HepG2 (cell line): ENCODE results near the gene NHP2. TPM values are rescaled to one million over a fixed set of nuclear protein-coding genes. Genes with fewer than 3 reads are reported as not detected.

ENCODE experiments used
- ATAC-seq: fragments of 200-7000 bp; cut with Tn5 transposase; 3 replicates; pipeline ENCODE4 v1.9.1; 2020; ENCODE audit warnings: mild to moderate bottlenecking, moderate library complexity
- BruUV-seq: library from RNA; stranded (reverse); fragments of 400-500 nt; replicated peaks from 2 replicates; lab custom pipeline; 2021; lab: Mats Ljungman, UMichigan
- CTCF ChIA-PET: fragments of 300-600 bp; formaldehyde crosslinking; extraction: SDS; loops from one replicate; lab custom pipeline; 2021; ENCODE audit warnings: low total read pairs, inconsistent platforms, low intra/inter-chr PET ratio; lab: Yijun Ruan, JAX
- POLR2A ChIA-PET: fragments of 350-600 bp; sonication (Branson Sonifier 250); formaldehyde crosslinking; loops from one replicate; lab custom pipeline; 2020; ENCODE audit warnings: antibody characterized with exemption, inconsistent platforms; lab: Yijun Ruan, JAX
- DNase-seq: peaks from one replicate; pipeline ENCODE4 v3.0.0-alpha.2; 2015; ENCODE audit warnings: low spot score
- FAIRE-seq: peaks from 3 replicates; lab custom pipeline; 2011; peaks lifted over from hg19 to GRCh38; lab: Jason Lieb, UNC
- H2AFZ ChIP-seq: one replicate; pipeline ENCODE4 v1.6.1; 2011; ENCODE audit warnings: low read length, inconsistent platforms
- H3K27ac ChIP-seq: fragments of 300-600 bp; 3 replicates; pipeline ENCODE4 v1.8.0; 2011; ENCODE audit warnings: mixed run types, mild to moderate bottlenecking, mixed read lengths, low read length, inconsistent platforms; ENCODE audit not compliant: insufficient read depth; ENCODE audit errors: extremely low read length
- H3K27me3 ChIP-seq, 2 experiments: fragments of 200-600 bp in 1 of 2; 2 replicates in 1 of 2; 3 replicates in 1 of 2; pipeline versions ENCODE4 v1.6.0 to v1.8.0; 2011; ENCODE audit warnings: low read length in 2 of 2, mild to moderate bottlenecking in 2 of 2, moderate library complexity in 2 of 2, inconsistent platforms in 1 of 2; ENCODE audit not compliant: insufficient read depth in 2 of 2, control insufficient read depth in 1 of 2
- H3K36me3 ChIP-seq, 2 experiments: fragments of 200-600 bp in 1 of 2; replicated peaks in 1 of 2; 2 replicates in 1 of 2; 3 replicates in 1 of 2; pipeline versions ENCODE4 v1.5.1 to v1.8.0; 2011; ENCODE audit warnings: low read length in 2 of 2, inconsistent platforms in 1 of 2; ENCODE audit not compliant: insufficient read depth in 2 of 2, control insufficient read depth in 1 of 2
- H3K4me1 ChIP-seq: 2 replicates; pipeline ENCODE4 v1.5.1; 2012; ENCODE audit warnings: low read length, inconsistent platforms; ENCODE audit not compliant: insufficient read depth
- H3K4me2 ChIP-seq: 2 replicates; pipeline ENCODE4 v1.6.0; 2011; ENCODE audit warnings: low read depth, low read length, inconsistent platforms
- H3K4me3 ChIP-seq, 3 experiments: fragments of 200-600 bp in 1 of 3; sonication (generic), shearing (Covaris generic) in 1 of 3; replicated peaks in 1 of 3; 2 replicates each; pipeline ENCODE4 v1.5.1; 2011 to 2016; ENCODE audit warnings: low read length in 3 of 3, inconsistent platforms in 2 of 3, low read depth in 2 of 3, mild to moderate bottlenecking in 2 of 3, control low read depth in 1 of 3, mixed read lengths in 1 of 3; ENCODE audit not compliant: insufficient read depth in 1 of 3
- H3K79me2 ChIP-seq: one replicate; pipeline ENCODE4 v1.6.1; 2011; ENCODE audit warnings: low read length, inconsistent platforms; ENCODE audit not compliant: insufficient read depth
- H3K9ac ChIP-seq: 2 replicates; pipeline ENCODE4 v1.6.0; 2011; ENCODE audit warnings: mild to moderate bottlenecking, low read depth, low read length, inconsistent platforms; ENCODE audit not compliant: insufficient read depth
- H3K9me3 ChIP-seq: 2 replicates; pipeline ENCODE4 v1.5.1; 2012; ENCODE audit warnings: mild to moderate bottlenecking, low read length
- H4K20me1 ChIP-seq: 2 replicates; pipeline ENCODE4 v1.6.0; 2011; ENCODE audit warnings: inconsistent platforms, mild to moderate bottlenecking, low read length, moderate library complexity; ENCODE audit not compliant: insufficient read depth
- ADNP ChIP-seq: sonication (generic); formaldehyde crosslinking; IDR thresholded peaks from 2 replicates; pipeline ENCODE4 v1.4.0; 2020; ENCODE audit warnings: missing genetic modification reagents
- CCDC6 ChIP-seq: sonication (generic); formaldehyde crosslinking; IDR thresholded peaks from 2 replicates; pipeline ENCODE4 v1.8.1; 2022; ENCODE audit warnings: mild to moderate bottlenecking, missing genetic modification reagents, moderate library complexity
- CREBL2 ChIP-seq: sonication (generic); formaldehyde crosslinking; IDR thresholded peaks from 2 replicates; pipeline ENCODE4 v1.8.1; 2023; ENCODE audit warnings: missing genetic modification reagents, mild to moderate bottlenecking, borderline replicate concordance
- HOXA3 ChIP-seq: sonication (generic); formaldehyde crosslinking; IDR thresholded peaks from 2 replicates; pipeline ENCODE4 v1.5.0; 2020; ENCODE audit warnings: missing genetic modification reagents
- NFYC ChIP-seq: IDR thresholded peaks from 2 replicates; pipeline ENCODE4 v1.6.1; 2016; ENCODE audit warnings: missing genetic modification reagents, missing compliant biosample characterization
- NR2C2 ChIP-seq: sonication (generic); formaldehyde crosslinking; IDR thresholded peaks from 2 replicates; pipeline ENCODE4 v1.4.0; 2020; ENCODE audit warnings: missing genetic modification reagents, mild to moderate bottlenecking, moderate library complexity, borderline replicate concordance
- SP1 ChIP-seq, 2 experiments: fragments of 450-650 bp in 1 of 2; sonication (generic) in 1 of 2; formaldehyde crosslinking in 1 of 2; IDR thresholded peaks; 2 replicates each; pipeline versions ENCODE4 v1.4.0 to v1.6.1; 2016 to 2020; ENCODE audit warnings: missing genetic modification reagents in 1 of 2
- ZNF678 ChIP-seq: sonication (generic); formaldehyde crosslinking; IDR thresholded peaks from 2 replicates; pipeline ENCODE4 v1.4.0; 2020; ENCODE audit warnings: mild to moderate bottlenecking, missing genetic modification reagents
- WGBS: methylation state at CpG from one replicate; pipeline ENCODE4 v1.1.6; 2017; ENCODE audit warnings: low lambda C conversion rate; 5-methylcytosine and 5-hydroxymethylcytosine counted together
- in situ Hi-C: cut with HindIII; loops from 2 replicates; pipeline ENCODE4 v1.10.0; 2017; ENCODE audit warnings: low pct_unique_long_range_greater_than_20kb; ENCODE audit not compliant: extremely low pct_ligation_motif_present
- intact Hi-C: fragments of 100-400 bp; cut with micrococcal nuclease; formaldehyde crosslinking; loops from one replicate; pipeline ENCODE4 v1.10.0; 2022; ENCODE audit not compliant: unreplicated experiment
- polyA plus RNA-seq, 8 experiments: library from polyadenylated mRNA; depleted of rRNA in 3 of 8; stranded (reverse) in 7 of 8; unstranded in 1 of 8; fragments of >200 nt; fragmentation: Illumina TruSeq in 4 of 8; extraction: Trizol in 4 of 8; gene quantifications; 2 replicates each; pipeline versions ENCODE4 v1.2.1 to v1.2.3, GENCODE V29; 2011 to 2016; ENCODE audit warnings: low read depth in 4 of 8, missing spikeins in 1 of 8, mixed read lengths in 1 of 8; ENCODE audit not compliant: insufficient read depth in 1 of 8
- total RNA-seq, 5 experiments: library from RNA; depleted of rRNA; stranded (reverse); fragments of >200 nt; fragmentation: Illumina TruSeq; extraction: Trizol; gene quantifications; 2 replicates each; pipeline ENCODE4 v1.2.3, GENCODE V29; 2016; ENCODE audit warnings: low read depth in 1 of 5

Gene NHP2
- total and polyA plus RNA-seq, 2 of the 13 experiments (the other 11 are each of a cell fraction or from before 2014, with no cell fraction given) = 56.2 to 96.1 TPM

DNA sequence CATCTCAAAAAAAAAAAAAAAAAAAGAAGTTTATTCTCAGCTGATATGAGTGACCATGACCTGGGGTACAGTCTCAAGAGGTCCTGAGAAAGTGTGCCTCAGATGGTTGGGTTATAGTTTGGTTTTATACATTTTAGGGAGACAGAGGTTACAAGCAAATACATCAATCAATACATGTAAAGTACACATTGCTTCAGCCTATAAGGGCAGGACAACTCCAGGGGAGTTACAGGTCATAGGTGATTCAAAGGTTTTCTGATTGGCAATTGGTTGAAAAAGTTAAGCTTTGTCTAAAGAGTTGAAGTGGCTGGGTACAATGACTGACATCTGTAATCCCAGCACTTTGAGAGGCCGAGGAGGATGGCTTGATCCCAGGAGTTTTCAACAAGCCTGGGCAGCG is 35.7 kb upstream of the NHP2 start:
- Histone ChIP-seq H3K27ac (no peak overlapping the region), H3K4me2 (no peak overlapping the region), H3K9ac (no peak overlapping the region), H3K4me3 (no peak overlapping the region), H3K79me2 (no peaks in the 10 kb centered on the region), H2AFZ (no peak overlapping the region), H4K20me1 (no peaks in the 10 kb centered on the region), H3K36me3 (no peaks in the 10 kb centered on the region), H3K9me3 (no peaks in the 10 kb centered on the region), H3K4me1 (peaks cover 2% of the 10 kb centered on the region; the same call in 1 of the 2 replicates), H3K27me3 (peaks cover 0 to 13% of the 10 kb centered on the region in 2 experiments; a peak in 2 of 5 replicates)
- ATAC-seq (peak; percentile 56; the same call in 2 of the 3 replicates), FAIRE-seq (no peak), DNase-seq (no peak)
- BruUV-seq = no TSS peak
- intact Hi-C loops (no loop called here), in situ Hi-C loops (no loop called here)
- TF ChIP-seq SP1 (IDR thresholded peaks at IDR 0.05) (no peak), SP1 (CRISPR knock-in tag; IDR thresholded peaks at IDR 0.05) (no peak), NR2C2 (CRISPR knock-in tag) (0 out of 2 replicates have a peak, but pooled peaks have one; percentile 34)
- 0% methylated on average over 2 of the region's 2 CpGs for WGBS
- POLR2A ChIA-PET = interaction anchor here (1.6 kb wide), 1 partner anchor 15 kb away, joined by 11 read pairs; the partner anchor contains the start of gene HNRNPAB
- CTCF ChIA-PET = no interaction called here

DNA sequence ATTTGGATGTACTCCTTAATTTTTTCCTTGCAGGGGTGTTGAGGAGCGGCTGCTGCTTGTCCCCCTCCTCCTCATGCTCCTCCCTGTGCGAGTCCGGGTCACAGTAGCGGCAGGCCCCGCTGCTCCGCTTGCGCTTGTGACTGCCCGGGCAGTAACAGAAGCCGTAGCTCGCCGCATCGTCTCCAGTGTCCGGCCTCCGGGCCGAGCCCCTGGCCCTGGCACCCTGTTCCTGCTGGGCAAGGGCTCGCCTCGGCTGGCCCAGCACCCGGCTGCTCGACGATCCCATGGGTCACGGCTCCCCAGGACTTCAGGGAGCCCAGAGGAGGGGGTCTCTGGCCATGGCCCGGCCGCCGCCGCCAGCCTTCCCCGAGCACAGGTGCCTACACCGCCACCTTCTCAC is 33.3 kb upstream of the NHP2 start, which contains the start of gene GMCL2:
GMCL2 (minus strand) TSS at position 358 of the 400 bp plus-strand sequence; CDS start at position 286, 72 bp downstream.
- intact Hi-C loops = no loop called here
- Histone ChIP-seq H3K36me3 (no peaks in the 10 kb centered on the region), H3K4me1 (no peaks in the 10 kb centered on the region; the same call in 1 of the 2 replicates), H3K9ac (no peak within 1 kb of the TSS), H3K9me3 (no peaks in the 10 kb centered on the region), H4K20me1 (no peaks in the 10 kb centered on the region), H3K4me2 (no peak within 1 kb of the TSS), H3K27me3 (no peaks in the 10 kb centered on the region), H3K4me3 (no peak within 1 kb of the TSS), H2AFZ (no peak within 1 kb of the TSS), H3K79me2 (no peaks in the 10 kb centered on the region), H3K27ac (no peak within 1 kb of the TSS)
- WGBS = 82% methylated on average over 24 of the region's 27 CpGs
- ChIA-PET CTCF (no interaction called here), POLR2A (no interaction called here)
- BruUV-seq = no TSS peak
- no peak for TF ChIP-seq HOXA3 (CRISPR knock-in tag)
- no peak for TF ChIP-seq ZNF678
- no peak for TF ChIP-seq CREBL2 (CRISPR knock-in tag)
- TF ChIP-seq NFYC = no peak
- no peak for TF ChIP-seq CCDC6 (CRISPR knock-in tag)
- no peak for TF ChIP-seq ADNP (CRISPR knock-in tag)
- in situ Hi-C loops = no loop called here
- DNase-seq (no peak), FAIRE-seq (no peak), ATAC-seq (no peak)
